H7 (cell line): ENCODE data around the gene CPD. TPM values are rescaled to one million over a fixed set of nuclear protein-coding genes. Genes with fewer than 3 reads are reported as not detected.
A peak's percentile ranks its signal among the peaks of the same experiment; 100 is the strongest.
"Not testable (repeated sequence)": the region's sequence is repeated elsewhere in the genome, so short reads cannot be mapped to it uniquely, and the experiment has no call there.

Source experiments
- DNase-seq: peaks from one replicate; pipeline ENCODE4 v3.0.0; 2012
- H3K27me3 ChIP-seq: 2 replicates; pipeline ENCODE4 v1.6.0; 2011; ENCODE audit warnings: mild to moderate bottlenecking, low read length; ENCODE audit not compliant: control insufficient read depth, insufficient read depth
- H3K36me3 ChIP-seq: replicated peaks from 2 replicates; pipeline ENCODE4 v1.5.1; 2011; ENCODE audit warnings: low read length; ENCODE audit not compliant: control insufficient read depth, insufficient read depth
- H3K4me3 ChIP-seq: 2 replicates; pipeline ENCODE4 v1.5.1; 2011; ENCODE audit warnings: low read depth, mild to moderate bottlenecking, control low read depth, low read length, moderate library complexity; ENCODE audit not compliant: insufficient read depth
- total RNA-seq: library from RNA; depleted of rRNA; stranded (reverse); fragments of >200 nt; shearing (Covaris generic); gene quantifications from 2 replicates; pipeline ENCODE4 v1.2.3, GENCODE V29; 2014; rRNA removed

The CPD gene
- total RNA-seq, result 25.9 and 49.0 TPM in 2 replicates

DNA sequence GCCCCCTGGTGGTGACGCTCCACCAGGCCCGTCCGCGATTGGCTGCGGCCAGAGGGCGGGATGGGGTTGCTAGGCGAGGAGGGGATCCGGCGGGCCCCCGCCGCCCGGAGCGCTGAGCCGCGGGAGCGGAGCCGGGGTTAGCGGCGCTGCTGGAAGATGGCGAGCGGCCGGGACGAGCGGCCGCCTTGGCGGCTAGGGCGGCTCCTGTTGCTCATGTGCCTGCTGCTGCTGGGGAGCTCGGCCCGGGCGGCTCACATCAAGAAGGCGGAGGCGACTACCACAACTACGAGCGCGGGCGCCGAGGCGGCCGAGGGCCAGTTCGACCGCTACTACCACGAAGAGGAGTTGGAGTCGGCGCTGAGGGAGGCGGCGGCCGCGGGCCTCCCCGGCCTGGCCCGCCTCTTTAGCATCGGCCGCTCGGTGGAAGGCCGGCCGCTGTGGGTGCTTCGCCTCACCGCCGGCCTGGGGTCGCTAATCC, at the start of gene CPD:
Gene CPD, plus strand, starts transcription at position 103 of the 478 bp plus-strand sequence. Its CDS starts 54 bp downstream, at position 157.
- DNase-seq, result peak; percentile 99
- Histone ChIP-seq H3K4me3 (peak within 1 kb of the TSS; percentile 81), H3K36me3 (no peaks in the 10 kb centered on the region), H3K27me3 (peaks cover 26% of the 10 kb centered on the region)

DNA sequence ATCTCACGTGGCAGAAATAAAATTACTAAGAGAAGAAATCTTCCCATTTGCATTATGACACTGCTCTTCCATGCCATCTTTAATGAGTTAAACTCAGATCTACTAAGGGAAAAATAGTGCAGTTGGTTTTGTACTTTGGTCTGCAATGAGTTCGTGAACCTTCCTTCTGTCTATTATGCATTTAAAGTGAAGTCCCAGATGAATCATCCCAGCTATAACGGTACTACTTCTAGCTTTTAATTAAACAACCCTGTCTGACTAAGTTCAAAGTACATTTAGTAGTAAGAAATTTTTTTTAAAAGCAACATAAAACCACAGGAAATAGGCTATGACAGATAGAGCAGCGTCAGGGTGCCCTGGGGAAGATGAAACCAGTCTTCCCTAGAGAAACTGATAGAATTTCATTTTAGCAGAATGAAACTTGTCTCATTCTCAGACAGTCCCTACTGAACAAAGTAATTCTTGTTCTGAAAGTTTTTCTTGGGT, 46.6 kb upstream of the CPD start:
- no peak for DNase-seq
- H3K36me3 ChIP-seq, result no peaks in the 10 kb centered on the region
- H3K4me3 ChIP-seq, result no peak overlapping the region
- H3K27me3 ChIP-seq, result no peaks in the 10 kb centered on the region

DNA sequence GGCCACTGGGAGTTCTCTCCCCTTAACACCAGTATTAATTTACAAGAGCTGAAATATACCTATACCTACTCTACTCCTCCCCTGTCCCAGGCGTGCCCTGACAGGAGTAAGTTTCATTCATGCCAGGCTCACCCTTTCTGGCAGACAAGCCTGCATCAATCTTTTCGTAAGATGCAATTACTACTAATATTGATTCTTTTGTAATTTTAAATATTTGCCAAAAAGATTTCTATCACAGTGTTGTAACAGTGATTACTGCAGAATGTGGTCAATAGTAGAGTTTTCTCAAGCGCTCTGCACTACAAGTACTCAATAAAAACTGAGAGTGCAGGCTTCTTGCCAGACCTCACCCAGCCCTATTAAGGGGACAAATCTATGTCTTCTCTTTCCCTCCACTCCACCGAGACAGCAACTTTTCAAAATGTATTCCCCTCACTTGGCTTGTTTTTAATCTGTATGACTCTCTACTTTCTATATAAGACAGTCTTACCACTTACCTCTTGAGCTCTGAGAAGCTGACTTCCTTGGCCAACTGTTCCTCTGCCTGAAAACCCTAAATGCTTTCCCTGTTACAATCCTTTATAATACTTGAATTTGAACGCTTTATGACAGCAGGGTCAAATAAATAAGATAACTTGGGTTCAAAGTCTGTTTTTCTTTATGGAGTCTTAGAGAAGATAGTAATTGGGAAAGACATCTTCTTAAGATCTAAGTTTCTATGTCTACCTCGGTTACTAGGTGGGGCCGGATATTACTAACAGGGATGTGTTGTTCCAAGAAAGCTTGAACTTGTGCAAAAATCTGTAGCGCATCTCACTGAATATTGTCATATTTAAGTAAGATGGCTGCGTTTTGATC, 45.0 kb upstream of the CPD start, which contains the start of gene TMIGD1:
Gene TMIGD1, minus strand, starts transcription at position 555 of the 858 bp plus-strand sequence. CDS start 1,924 bp downstream, outside the sequence.
- DNase-seq, result no peak

DNA sequence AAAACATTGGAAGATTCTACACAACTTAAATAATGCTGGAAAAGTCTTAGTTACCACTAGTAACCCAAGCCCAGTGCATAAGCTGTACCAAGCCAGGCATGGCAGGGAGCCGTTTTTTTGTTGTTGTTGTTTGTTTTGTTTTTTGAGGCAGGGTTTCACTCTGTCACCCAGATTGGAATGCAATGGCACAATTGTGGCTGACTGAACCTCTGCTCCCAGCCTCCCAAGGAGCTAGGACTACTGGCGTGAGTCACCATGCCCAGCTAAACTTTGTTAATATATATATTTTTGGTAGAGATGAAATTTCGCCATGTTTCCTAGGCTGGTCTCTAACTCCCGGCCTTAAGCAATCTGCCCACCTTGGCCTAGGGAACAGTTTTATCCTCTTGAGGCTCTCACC, 44.3 kb upstream of the CPD start:
- no peak for DNase-seq
- Histone ChIP-seq H3K4me3 (no peak overlapping the region), H3K27me3 (no peaks in the 10 kb centered on the region), H3K36me3 (no peaks in the 10 kb centered on the region)

More for the DNA sequence above, 45.0 kb upstream of the CPD start, which contains the start of gene TMIGD1:
- no peaks in the 10 kb centered on the region for H3K36me3 ChIP-seq
- no peak within 1 kb of the TSS for H3K4me3 ChIP-seq
- H3K27me3 ChIP-seq, result no peaks in the 10 kb centered on the region

DNA sequence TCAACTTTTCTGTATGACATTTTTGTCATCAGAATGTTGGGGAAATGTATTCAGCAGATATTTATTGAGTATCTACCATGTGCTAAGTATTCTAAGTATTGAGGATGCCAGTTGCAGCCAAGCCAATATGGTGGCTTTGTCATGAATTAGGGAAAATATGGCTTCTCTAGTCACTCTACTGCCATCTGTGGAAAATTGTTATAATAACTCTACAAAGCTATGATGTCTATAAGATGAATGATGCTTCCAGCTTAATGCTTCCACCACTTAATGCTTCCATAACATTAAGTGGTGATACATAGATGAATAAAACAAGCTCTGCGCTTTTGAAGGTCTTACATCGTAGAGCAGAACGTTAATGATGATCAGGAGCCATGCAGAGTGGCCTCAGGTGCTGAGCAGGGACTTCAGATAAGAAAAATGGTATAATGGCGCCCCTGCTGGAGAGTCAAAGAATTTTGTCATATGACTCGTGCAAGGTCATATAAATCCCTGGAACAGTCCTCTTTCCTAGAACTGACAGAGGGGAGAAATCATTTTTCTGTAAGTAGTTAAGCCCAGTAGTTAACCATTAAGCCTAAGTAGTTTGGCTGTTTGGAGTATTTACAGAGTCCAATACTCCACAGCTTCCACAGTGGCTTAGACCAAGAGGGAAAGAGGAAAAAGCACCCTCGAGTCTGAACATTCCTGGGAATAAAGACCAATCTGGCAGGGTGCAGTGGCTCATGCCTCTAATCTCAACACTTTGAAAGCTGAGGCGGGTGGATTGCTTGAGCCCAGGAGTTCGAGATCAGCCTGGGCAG, 42.2 kb upstream of the CPD start:
- DNase-seq, result peak; percentile 34
- H3K36me3 ChIP-seq, result no peaks in the 10 kb centered on the region
- no peak overlapping the region for H3K4me3 ChIP-seq
- no peaks in the 10 kb centered on the region for H3K27me3 ChIP-seq

DNA sequence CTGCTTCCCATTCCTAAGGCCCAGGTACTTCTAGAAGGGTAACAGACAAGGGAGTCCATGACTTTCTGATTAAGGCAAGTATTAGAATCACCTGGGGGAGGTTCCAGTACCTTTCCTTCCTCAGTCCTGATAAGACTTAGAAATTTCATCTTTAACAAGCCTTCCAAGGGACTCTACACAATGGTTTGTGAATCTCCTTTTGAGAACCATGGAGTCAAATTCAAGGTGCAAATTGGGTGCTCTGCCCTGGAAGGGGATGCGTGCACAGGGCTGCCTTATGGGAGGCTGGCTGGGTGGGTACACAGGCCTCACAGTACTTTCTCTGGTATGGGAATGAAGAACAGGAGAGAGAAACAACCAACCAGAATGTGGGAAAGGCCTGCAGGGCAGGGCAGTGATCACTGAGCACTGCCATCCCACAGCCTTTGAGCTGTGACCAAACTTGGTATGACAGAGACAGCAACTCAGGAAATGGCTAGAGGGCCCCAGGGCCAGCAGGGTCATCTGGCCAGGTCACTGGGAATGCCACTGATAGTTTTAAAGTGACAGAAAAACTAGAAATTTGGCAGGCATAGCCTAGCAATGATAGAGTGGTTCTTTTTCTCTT, 41.2 kb upstream of the CPD start:
- Histone ChIP-seq H3K36me3 (no peaks in the 10 kb centered on the region), H3K4me3 (no peak overlapping the region), H3K27me3 (no peaks in the 10 kb centered on the region)
- DNase-seq, result no peak

DNA sequence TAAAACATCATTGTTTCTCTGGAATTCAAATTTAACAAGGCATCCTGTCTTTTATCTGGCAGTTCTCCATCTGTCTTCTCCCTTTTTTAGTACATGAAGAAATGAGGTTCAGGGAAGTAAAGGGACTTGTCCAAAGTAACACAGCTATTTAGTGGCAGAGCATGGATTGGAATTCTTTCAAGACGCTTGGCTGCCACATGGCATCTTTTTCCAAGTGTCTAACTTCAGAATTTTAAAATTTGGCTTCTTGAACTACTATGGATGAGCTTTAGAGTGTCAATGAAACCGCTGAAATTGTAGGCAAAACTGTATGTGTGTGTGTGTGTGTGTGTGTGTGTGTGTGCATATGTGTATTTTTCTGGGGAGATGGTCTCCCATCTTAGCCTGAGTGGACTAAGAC, 39.6 kb upstream of the CPD start:
- Histone ChIP-seq H3K4me3 (no peak overlapping the region), H3K36me3 (no peaks in the 10 kb centered on the region), H3K27me3 (no peaks in the 10 kb centered on the region)
- DNase-seq, result no peak

DNA sequence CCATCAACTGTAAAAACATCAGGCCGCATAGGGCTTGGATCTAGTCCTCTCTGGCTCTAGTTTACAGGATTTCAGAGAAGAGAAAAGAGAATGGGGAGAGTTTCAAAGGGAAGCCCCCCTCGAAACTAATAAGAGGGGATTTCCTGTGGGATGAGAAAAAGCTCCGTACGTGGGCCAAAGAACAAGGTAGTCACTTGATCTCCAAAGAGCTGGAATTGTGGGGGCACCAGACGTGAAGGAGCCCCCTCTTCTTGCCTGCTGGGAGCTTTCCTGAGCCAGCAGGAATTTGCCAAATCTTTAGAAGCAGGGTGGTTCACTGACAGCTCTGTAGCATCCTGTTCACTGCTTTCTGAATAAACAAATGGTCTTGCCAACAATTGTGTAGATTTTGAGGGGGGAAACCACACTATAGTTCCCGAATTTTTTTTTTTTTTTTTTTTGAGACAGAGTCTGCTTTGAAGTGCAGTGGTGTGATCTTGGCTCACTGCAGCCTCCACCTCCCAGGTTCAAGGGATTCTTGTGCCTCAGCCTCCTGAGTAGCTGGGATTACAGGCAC, 37.8 kb upstream of the CPD start:
- Histone ChIP-seq H3K36me3 (no peaks in the 10 kb centered on the region), H3K4me3 (no peak overlapping the region), H3K27me3 (no peaks in the 10 kb centered on the region)
- no peak for DNase-seq

DNA sequence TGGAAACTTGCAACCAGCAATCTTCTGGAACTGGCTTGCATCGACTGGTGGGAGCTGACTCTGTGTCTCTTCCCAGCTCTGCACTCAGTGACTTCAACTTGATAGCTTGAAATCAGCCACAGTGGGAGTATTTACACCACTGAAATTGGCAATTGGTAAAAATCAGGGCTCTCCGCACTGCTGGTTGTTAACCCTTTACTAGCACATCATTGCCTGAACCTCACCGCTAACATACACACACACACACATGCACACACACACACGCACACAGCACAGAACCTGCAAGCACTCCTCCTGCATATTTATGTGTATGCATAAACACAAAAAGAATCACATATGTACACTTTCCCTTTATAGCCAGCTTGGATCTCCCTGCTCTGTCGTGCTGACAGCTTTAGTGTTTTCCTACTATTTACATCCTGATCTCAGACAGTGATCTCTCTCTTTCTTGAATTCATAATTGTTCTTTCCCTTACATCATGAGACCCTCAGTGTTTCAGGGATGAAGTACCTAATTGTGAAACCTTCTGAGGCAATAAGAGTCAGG, 37.0 kb upstream of the CPD start:
- H3K36me3 ChIP-seq, result no peaks in the 10 kb centered on the region
- no peaks in the 10 kb centered on the region for H3K27me3 ChIP-seq
- DNase-seq, result no peak
- no peak overlapping the region for H3K4me3 ChIP-seq

DNA sequence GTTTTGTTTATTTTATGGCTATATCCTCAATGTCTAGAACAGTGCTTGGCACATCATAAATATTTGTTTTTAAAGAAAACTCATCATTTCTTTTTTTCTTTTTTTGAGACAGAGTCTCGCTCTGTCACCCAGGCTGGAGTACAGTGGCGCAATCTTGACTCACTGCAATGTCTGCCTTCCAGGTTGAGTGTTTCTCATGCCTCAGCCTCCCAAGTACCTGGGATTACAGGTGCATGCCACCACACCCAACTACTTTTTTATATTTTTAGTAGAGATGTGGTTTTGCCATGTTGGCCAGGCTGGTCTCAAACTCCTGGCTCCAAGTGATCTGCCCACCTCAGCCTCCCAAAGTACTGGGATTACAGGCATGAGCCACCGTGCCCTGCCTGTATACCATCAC, 35.5 kb upstream of the CPD start:
- DNase-seq, H3K27me3 ChIP-seq, H3K36me3 ChIP-seq, H3K4me3 ChIP-seq: not testable (repeated sequence)

DNA sequence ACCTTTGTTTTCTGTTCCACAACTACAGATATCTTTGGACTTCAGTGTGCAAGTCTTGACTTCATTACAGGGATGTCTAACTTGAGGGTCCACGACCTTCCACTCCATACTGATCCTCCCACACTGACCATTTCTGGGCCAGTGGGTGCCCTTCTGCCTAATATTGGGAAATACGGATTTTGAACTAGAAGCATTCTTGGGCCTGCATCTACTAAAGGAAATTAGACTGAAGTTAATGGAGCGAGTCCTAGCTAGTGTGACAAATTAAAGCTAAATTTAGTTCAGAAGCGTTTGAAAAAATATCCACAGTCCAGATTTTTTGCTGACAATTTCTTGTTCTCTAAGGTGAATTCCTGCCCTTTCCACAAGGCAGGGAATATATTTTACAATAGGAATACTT, 34.9 kb upstream of the CPD start:
- no peaks in the 10 kb centered on the region for H3K36me3 ChIP-seq
- H3K27me3 ChIP-seq, result no peaks in the 10 kb centered on the region
- no peak overlapping the region for H3K4me3 ChIP-seq
- DNase-seq, result no peak

DNA sequence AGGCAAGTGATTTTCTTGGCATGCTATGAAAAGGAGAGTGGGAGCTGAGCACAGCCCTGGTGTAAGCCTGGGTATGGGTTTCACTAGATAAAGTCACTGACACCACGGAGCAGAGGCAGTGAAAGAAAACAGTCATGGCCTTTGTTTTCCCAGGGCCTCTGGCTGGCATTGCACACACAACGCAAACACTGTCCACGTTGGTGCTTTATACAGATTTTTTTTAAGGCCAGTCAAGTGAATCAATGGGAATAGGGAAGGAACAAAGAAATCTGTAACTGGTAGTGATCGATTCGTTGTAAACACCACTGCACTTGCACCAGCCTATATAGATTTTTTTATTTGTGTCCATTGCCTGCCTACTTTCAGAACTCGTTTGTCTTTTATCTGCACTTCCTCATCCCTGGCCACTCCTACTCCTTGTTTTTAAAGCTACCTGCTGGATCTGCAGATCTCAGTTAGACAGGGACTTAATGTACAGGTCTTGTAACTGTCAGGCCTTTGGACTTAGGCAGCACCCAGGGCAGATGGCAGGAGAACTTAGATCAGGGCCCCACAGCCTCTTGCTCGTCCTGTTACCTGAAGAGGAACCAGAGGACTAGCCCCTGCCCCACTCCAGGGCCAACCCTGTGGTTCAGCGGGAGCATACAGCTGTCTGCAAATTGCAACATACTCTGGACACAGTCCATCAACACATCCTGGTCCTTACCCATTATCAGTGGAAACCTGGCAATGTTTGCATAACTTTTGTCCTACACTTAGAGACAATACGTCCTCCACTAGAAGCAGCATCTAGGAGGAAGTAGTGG, 34.2 kb upstream of the CPD start:
- Histone ChIP-seq H3K27me3 (no peaks in the 10 kb centered on the region), H3K36me3 (no peaks in the 10 kb centered on the region), H3K4me3 (no peak overlapping the region)
- no peak for DNase-seq

DNA sequence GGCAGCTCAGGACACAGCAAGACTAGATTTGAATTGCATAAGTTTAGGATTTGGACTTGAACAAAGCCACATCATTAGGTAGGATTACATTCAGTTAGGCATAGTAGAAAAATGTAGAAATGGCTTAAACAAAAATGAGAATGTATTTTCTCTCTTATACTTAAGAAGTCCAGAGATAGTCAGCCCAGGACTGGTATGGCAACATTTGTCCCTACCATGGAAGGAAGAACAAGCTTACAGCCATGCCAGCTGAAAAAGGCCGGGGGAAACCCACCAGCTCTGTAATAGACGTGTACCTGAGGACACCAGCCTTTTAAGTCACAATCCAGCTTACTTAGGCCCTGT, 33.7 kb upstream of the CPD start:
- Histone ChIP-seq H3K4me3 (no peak overlapping the region), H3K27me3 (no peaks in the 10 kb centered on the region), H3K36me3 (no peaks in the 10 kb centered on the region)
- no peak for DNase-seq
